Activated CD8-positive, alpha-beta memory T cell treated with anti-CD3 and anti-CD28 coated beads for 4 hours (primary cell): ENCODE results near the gene MAU2.

Source experiments
- DNase-seq, 2 donors: peaks; one replicate each; pipeline ENCODE4 v3.0.0-alpha.2; 2020; ENCODE audit warnings: low read depth in 2 of 2

MAU2 gene

DNA sequence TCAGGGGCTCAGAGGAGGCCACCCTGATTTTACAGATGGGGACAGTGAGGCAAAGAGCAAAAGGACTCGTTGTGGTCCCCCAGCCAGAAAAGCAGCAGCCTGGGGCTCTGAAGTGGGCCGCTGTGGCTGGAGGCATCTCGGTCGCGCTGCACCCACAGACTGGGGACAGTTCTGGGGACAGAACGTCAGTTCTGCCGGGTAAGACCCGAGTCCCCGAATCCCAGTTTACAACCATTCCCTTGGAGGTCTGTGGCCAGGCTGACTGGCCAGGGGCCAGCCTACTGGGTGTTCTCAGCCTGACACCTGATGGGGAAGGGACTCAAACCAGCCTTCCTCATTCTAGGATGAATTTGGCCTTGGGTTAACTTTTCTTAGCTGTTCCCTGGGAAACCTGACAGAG lies 14.4 kb upstream of the MAU2 start:
- DNase-seq, result no peak

DNA sequence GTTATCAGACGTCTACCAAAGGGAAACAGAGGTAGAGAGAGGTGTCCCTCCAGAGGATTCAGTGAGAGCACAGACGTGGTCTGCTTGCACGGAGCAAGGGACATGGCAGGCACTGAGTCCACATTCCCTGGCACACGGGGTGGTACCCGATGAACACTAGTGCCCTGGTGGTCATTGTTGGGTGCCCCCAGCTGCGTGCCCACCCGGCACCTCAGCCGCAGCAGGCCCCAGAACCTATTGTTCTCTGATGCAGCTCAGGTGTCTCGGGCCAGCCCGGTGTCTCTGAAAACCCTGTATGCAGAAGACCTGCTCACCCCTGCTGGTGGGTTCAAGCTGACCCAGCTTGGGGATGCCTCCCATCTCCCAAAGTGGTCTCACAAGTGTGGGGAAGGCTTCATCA lies 12.3 kb upstream of the MAU2 start:
- DNase-seq, result no peak

GRCh38 chr19:19315444-19315843 lies 5.2 kb upstream of the MAU2 start:
- no peak for DNase-seq

DNA sequence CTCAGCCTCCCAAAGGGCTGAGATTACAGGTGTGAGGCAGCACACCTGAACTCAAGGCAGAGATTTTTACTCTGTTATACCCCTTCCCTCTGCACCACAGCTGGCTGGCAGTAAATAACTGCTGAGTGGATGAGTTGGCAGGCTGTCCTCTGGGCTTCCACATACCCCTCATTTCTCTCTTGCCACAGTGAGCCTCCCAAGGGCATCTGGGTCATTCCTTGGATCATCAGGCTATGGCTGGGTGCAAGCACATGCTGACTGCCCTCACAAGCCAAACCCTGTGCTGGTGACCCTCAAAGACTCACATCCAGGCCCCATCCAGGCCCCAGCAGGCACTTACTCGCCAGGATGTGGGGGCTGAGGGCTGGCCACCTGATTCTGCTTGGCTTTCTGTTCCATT lies 4.5 kb upstream of the MAU2 start:
- no peak for DNase-seq

DNA sequence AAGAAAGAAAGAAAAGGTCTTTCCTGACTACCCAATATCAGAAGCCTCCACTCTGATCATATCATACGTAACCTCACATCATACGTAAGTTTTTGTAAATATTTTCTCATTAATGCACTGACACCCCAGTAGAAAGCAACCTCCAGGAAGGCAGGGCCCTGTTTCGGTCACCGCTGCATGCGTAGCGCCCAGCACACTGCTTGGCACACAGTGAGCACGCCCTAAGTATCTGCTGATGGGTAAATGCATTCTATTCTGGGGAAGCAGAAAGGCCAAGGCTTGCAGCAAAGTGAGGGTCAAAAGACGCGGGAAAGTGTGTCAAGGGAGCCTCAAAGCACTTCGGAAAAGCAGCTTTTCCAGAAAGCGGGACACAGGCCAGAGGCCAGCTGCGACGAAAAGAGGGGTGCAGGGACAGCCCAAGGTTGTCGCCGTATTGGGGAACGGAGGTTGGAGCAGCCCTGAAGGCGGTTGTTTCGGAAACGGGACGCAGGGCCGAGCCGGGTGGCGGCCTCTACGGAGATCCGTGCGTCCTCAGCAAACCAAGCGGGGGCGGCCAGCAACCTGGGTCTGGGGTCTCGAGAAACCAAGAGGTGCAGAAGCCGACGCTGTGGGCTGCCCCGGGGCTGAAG lies 783 bp upstream of the MAU2 start:
- no peak for DNase-seq

GRCh38 chr19:19321141-19321577 lies 530 bp downstream of the MAU2 start:
- DNase-seq, result no peak

DNA sequence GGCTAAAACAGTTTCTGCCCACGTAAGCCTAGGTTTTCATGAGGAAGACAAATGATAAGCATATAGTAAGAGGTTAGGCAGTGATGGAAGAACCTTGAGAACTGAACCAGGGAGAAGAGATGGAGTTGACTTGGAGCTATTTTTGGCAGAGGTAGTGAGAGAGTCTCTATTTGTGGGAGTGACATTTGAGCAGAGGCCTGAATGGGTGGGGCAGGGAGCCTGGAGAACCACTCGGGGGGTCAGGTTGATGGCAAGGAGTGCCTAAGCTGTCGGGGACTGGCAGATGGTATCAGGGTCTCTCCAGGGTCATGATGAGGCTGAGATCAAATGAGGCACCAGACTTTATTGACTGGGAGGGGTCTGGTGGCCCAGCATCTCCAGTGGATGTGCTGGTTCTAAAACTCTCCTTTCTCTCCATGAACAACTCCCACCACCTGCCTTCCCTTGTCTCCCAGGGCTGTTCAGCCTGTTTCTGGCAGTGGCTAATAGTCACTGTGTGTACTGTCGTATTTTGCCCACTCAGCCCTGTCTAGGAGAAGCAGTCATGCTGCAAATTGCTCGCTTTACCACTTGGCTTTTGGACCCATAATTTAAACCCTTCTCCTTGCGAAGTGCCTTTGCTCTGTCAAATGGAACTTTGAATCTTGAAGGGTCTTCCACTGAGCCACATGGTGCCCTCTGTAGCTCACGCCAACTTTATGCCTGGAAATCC lies 3.6 kb downstream of the MAU2 start:
- DNase-seq, result no peak

DNA sequence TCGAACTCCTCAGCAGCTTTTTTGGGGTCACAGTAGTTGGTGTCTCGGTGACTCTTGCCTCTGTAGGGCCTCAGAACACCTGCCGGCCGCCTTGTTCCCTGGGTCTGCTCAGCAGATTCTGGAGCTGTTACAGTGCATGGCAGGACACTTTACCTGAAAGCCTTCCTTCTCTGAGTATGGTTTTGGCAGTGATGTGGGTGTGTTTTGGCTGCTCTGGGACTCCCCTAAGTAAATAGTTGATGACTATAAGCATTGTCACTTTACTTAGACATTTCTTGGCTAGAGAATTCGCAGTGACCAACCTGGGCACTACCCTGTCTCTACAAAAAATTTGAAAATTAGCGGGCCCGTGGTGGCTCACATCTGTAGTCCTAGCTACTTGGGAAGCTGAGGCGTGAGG lies 7.0 kb downstream of the MAU2 start:
- no peak for DNase-seq

GRCh38 chr19:19329126-19329525 lies 8.5 kb downstream of the MAU2 start:
- DNase-seq, result no peak

GRCh38 chr19:19334063-19334988 lies 13.7 kb downstream of the MAU2 start:
- DNase-seq, result no peak

GRCh38 chr19:19334989-19335344 lies 14.3 kb downstream of the MAU2 start:
- no peak for DNase-seq

- no peak for DNase-seq
Observed at GRCh38 chr19:19335408-19336158, 15.0 kb downstream of the MAU2 start.

DNA sequence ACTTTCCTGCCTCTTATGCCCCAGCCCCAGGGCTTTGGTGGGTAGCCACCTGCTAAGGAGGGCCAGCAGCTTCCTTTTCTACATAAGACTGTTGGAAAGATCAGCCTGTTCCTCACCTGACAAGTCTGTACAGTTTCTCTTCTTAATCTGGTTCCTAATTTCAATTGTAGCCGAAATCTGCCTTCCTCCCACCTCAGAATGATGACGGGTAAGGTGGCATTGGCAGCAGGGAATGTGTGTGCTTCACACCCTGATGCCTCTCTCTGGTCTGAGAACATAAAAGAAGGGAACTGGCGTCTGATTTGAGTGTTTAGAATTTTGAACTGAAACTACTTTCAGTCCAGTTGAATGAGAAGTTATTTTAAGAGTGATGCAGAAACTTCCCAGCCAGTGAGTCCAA lies 16.0 kb downstream of the MAU2 start:
- DNase-seq, result no peak

DNA sequence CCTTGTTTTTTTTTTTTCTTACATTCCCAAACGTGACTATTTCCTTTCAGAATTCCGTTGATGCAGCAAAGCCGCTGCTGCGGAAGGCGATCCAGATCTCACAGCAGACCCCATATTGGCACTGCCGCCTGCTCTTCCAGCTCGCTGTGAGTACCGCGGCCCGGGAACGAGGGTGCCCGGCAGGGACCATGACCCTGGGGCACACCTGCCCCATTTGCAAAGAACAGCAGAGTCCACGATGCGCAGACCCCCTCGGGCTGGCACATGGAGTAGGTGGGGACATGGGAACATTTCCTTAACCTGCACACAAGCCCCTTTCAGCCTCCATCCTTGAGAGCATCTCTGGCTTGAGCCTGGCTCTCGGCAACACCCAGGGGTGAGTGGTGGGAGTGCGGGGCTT lies 16.5 kb downstream of the MAU2 start:
- no peak for DNase-seq

GRCh38 chr19:19338082-19338481 lies 17.5 kb downstream of the MAU2 start:
- no peak for DNase-seq

GRCh38 chr19:19341026-19341425 lies 20.4 kb downstream of the MAU2 start:
- DNase-seq, result no peak

- DNase-seq, result no peak
Observed at GRCh38 chr19:19342086-19343015, 21.7 kb downstream of the MAU2 start.

GRCh38 chr19:19343016-19343362 lies 22.4 kb downstream of the MAU2 start:
- DNase-seq, result no peak

- no peak for DNase-seq
Observed at GRCh38 chr19:19343762-19344161, 23.1 kb downstream of the MAU2 start.

- DNase-seq, result no peak
Observed at GRCh38 chr19:19345232-19345631, 24.6 kb downstream of the MAU2 start.

DNA sequence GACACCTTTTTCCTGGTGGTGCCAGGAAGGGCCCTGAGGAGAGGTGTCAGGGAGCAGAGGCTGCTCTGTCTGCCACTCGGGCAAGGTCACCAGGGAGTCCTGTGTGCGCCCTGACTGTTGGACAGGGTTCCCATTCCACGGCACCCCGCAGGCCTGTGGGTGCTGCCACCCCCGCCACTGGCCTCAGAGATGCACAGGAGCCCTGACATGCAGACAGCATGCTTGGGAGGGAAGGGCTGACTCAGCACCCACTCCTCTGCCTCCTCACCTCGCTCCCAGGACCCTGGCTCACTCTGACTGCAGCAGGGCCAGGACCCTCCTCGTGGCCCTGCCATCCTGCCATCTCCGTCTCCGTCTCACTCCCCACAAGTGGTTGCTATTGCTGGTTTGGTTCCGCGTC lies 25.3 kb downstream of the MAU2 start:
- no peak for DNase-seq
